ENCODE measurements around the gene ANK3. TPM values are rescaled to one million over a fixed set of nuclear protein-coding genes. Genes with fewer than 3 reads are reported as not detected.

The ANK3 gene
- total RNA-seq, 2 donors from 2014 or later = 189 to 198 TPM

GRCh38 chr10:60312818-60313588 lies 76.7 kb downstream of the ANK3 start:
- H3K9me3 ChIP-seq = no peaks in the 10 kb centered on the region
- no peak for TF ChIP-seq CTCF (IDR thresholded peaks at IDR 0.05)
- H3K27ac ChIP-seq = no peak overlapping the region
- DNase-seq (ENCODE audit: low spot score) = no peak
- peaks cover 0 to 11% of the 10 kb centered on the region in 2 donors for H3K4me1 ChIP-seq
- H3K27me3 ChIP-seq = no peaks in the 10 kb centered on the region
- H3K36me3 ChIP-seq = no peaks in the 10 kb centered on the region
- H3K4me3 ChIP-seq = no peak overlapping the region

GRCh38 chr10:60311821-60312220 lies 77.9 kb downstream of the ANK3 start:
- H3K4me3 ChIP-seq = no peak overlapping the region
- DNase-seq (ENCODE audit: low spot score) = no peak
- no peaks in the 10 kb centered on the region for H3K9me3 ChIP-seq

GRCh38 chr10:60310740-60311139 lies 78.9 kb downstream of the ANK3 start:
- TF ChIP-seq CTCF (IDR thresholded peaks at IDR 0.05) = no peak
- H3K9me3 ChIP-seq = no peaks in the 10 kb centered on the region
- H3K27me3 ChIP-seq = no peaks in the 10 kb centered on the region
- peak overlapping the region in 1 of 2 donors; percentile 9 for H3K27ac ChIP-seq
- no peak for DNase-seq (ENCODE audit: low spot score)
- peaks cover 0 to 13% of the 10 kb centered on the region in 2 donors for H3K4me1 ChIP-seq
- no peak overlapping the region for H3K4me3 ChIP-seq
- no peaks in the 10 kb centered on the region for H3K36me3 ChIP-seq

More at GRCh38 chr10:60311821-60312220, 77.9 kb downstream of the ANK3 start:
- TF ChIP-seq CTCF (IDR thresholded peaks at IDR 0.05) = no peak
- peaks cover 0 to 11% of the 10 kb centered on the region in 2 donors for H3K4me1 ChIP-seq
- H3K27ac ChIP-seq = no peak overlapping the region
- H3K36me3 ChIP-seq = no peaks in the 10 kb centered on the region
- no peaks in the 10 kb centered on the region for H3K27me3 ChIP-seq

GRCh38 chr10:60309891-60310290 lies 79.8 kb downstream of the ANK3 start:
- no peak for DNase-seq (ENCODE audit: low spot score)
- Histone ChIP-seq H3K27me3 (no peaks in the 10 kb centered on the region), H3K9me3 (no peaks in the 10 kb centered on the region), H3K4me3 (no peak overlapping the region), H3K4me1 (peaks cover 0 to 20% of the 10 kb centered on the region in 2 donors), H3K27ac (no peak overlapping the region), H3K36me3 (no peaks in the 10 kb centered on the region)
- TF ChIP-seq CTCF (IDR thresholded peaks at IDR 0.05) = no peak

GRCh38 chr10:60309371-60309770 lies 80.3 kb downstream of the ANK3 start:
- no peak for DNase-seq (ENCODE audit: low spot score)
- Histone ChIP-seq H3K27me3 (no peaks in the 10 kb centered on the region), H3K36me3 (no peaks in the 10 kb centered on the region), H3K4me3 (no peak overlapping the region), H3K4me1 (peaks cover 0 to 19% of the 10 kb centered on the region in 2 donors), H3K9me3 (no peaks in the 10 kb centered on the region), H3K27ac (no peak overlapping the region)
- TF ChIP-seq CTCF (IDR thresholded peaks at IDR 0.05) = no peak
